Rectal smooth muscle tissue (tissue), 1 donor: ENCODE measurements around the gene CASTOR2.
"Not testable (repeated sequence)": the region's sequence is repeated elsewhere in the genome, so short reads cannot be mapped to it uniquely, and the experiment has no call there.

Experiments
- H3K27ac ChIP-seq: one replicate; pipeline ENCODE4 v1.7.0; 2013; ENCODE audit warnings: low read depth, low read length, inconsistent platforms
- H3K27me3 ChIP-seq: one replicate; pipeline ENCODE4 v1.7.0; 2013; ENCODE audit warnings: low read length; ENCODE audit not compliant: control insufficient read depth, insufficient read depth
- H3K36me3 ChIP-seq: one replicate; pipeline ENCODE4 v1.7.0; 2013; ENCODE audit warnings: low read length; ENCODE audit not compliant: control insufficient read depth, insufficient read depth
- H3K4me1 ChIP-seq: one replicate; pipeline ENCODE4 v1.7.0; 2013; ENCODE audit warnings: low read length; ENCODE audit not compliant: control insufficient read depth, insufficient read depth
- H3K4me3 ChIP-seq: one replicate; pipeline ENCODE4 v1.7.0; 2013; ENCODE audit warnings: low read length
- H3K9ac ChIP-seq: one replicate; pipeline ENCODE4 v1.7.0; 2013; ENCODE audit warnings: low read length

CASTOR2 gene

GRCh38 chr7:74964511-74965119 is at the start of gene CASTOR2:
Gene CASTOR2, plus strand, starts transcription at chr7:74964705. Its CDS starts 281 bp downstream, at chr7:74964986.
- H3K36me3 ChIP-seq, H3K4me3 ChIP-seq, H3K9ac ChIP-seq, H3K4me1 ChIP-seq, H3K27me3 ChIP-seq, H3K27ac ChIP-seq: not testable (repeated sequence)

GRCh38 chr7:74922321-74922890 is 42.1 kb upstream of the CASTOR2 start:
- not testable (repeated sequence) for H3K9ac ChIP-seq, H3K27me3 ChIP-seq, H3K4me1 ChIP-seq, H3K27ac ChIP-seq, H3K36me3 ChIP-seq, H3K4me3 ChIP-seq

- not testable (repeated sequence) for H3K27me3 ChIP-seq, H3K4me1 ChIP-seq, H3K27ac ChIP-seq, H3K4me3 ChIP-seq, H3K9ac ChIP-seq, H3K36me3 ChIP-seq
Measured at GRCh38 chr7:74923644-74924043, 40.9 kb upstream of the CASTOR2 start.

- H3K36me3 ChIP-seq, H3K9ac ChIP-seq, H3K4me1 ChIP-seq, H3K4me3 ChIP-seq, H3K27me3 ChIP-seq, H3K27ac ChIP-seq: not testable (repeated sequence)
Measured at GRCh38 chr7:74926968-74927367, 37.5 kb upstream of the CASTOR2 start.

- H3K4me1 ChIP-seq, H3K36me3 ChIP-seq, H3K9ac ChIP-seq, H3K27me3 ChIP-seq, H3K4me3 ChIP-seq, H3K27ac ChIP-seq: not testable (repeated sequence)
Measured at GRCh38 chr7:74931563-74932328, 32.8 kb upstream of the CASTOR2 start.

DNA sequence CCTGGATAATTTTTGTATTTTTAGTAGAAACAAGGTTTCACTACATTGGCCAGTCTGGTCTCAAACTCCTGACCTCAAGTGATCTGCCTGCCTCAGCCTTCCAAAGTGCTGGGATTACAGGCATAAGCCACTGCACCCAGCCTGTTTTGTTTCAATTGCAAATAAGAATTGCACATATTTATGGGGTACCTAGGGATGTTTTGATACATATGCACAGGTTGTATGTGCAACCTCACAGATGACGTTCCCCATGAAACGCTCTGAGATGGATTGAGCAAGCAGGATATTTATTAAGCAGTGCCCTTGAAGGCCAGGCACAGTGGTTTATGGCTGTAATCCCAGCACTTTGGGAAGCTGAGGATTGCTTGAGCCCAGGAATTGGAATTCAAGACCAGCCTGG is 25.1 kb upstream of the CASTOR2 start:
- not testable (repeated sequence) for H3K4me3 ChIP-seq, H3K9ac ChIP-seq, H3K4me1 ChIP-seq

GRCh38 chr7:74941302-74942069 is 23.0 kb upstream of the CASTOR2 start:
- H3K4me3 ChIP-seq, H3K4me1 ChIP-seq, H3K9ac ChIP-seq, H3K27ac ChIP-seq, H3K27me3 ChIP-seq, H3K36me3 ChIP-seq: not testable (repeated sequence)

More for the DNA sequence above, 25.1 kb upstream of the CASTOR2 start:
- not testable (repeated sequence) for H3K27me3 ChIP-seq, H3K27ac ChIP-seq, H3K36me3 ChIP-seq

DNA sequence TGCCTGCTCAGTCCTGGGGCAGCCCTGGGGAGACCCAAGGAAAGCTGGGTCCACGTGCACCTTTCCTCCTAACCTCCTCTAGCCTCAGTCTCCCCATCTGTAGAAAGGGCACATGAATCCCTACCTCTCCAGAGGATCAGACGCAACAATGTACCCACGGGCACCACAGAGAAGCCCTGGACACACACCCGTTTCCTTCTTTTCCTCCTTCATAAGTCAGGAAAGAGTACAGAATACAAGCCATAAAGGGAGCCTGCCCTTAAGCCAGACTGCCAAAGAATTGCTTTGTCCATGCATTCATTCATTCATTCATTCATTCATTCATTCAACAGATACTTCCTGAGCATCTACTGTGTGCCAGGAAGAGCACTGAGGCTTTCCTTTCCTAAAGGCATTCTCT is 20.6 kb upstream of the CASTOR2 start:
- H3K9ac ChIP-seq, H3K4me3 ChIP-seq, H3K36me3 ChIP-seq, H3K27ac ChIP-seq, H3K4me1 ChIP-seq, H3K27me3 ChIP-seq: not testable (repeated sequence)

GRCh38 chr7:74947741-74948140 is 16.8 kb upstream of the CASTOR2 start:
- not testable (repeated sequence) for H3K27ac ChIP-seq, H3K4me3 ChIP-seq, H3K4me1 ChIP-seq, H3K27me3 ChIP-seq, H3K36me3 ChIP-seq, H3K9ac ChIP-seq

DNA sequence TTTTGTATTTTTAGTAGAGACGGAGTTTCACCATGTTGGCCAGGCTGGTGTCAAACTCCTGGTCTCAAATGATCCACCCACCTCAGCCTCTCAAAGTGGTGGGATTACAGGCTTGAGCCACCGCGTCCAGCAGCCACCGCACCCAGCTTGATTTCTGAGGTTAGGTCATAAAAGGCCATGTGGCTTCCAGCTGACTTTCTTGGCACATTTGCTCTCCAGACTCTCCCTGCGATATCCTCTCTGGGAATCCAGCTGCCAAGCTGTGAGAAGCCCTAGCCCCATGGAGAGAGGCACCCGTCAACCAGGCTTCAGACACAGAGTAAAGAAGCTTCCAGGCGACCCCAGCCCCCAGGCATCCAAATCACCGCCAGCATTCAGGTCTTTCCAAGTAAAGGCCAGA is 10.7 kb upstream of the CASTOR2 start:
- H3K27me3 ChIP-seq, H3K27ac ChIP-seq, H3K4me3 ChIP-seq, H3K4me1 ChIP-seq, H3K36me3 ChIP-seq, H3K9ac ChIP-seq: not testable (repeated sequence)

GRCh38 chr7:74958328-74958727 is 6.2 kb upstream of the CASTOR2 start:
- not testable (repeated sequence) for H3K9ac ChIP-seq, H3K27me3 ChIP-seq, H3K36me3 ChIP-seq, H3K27ac ChIP-seq, H3K4me1 ChIP-seq, H3K4me3 ChIP-seq

- not testable (repeated sequence) for H3K4me3 ChIP-seq, H3K4me1 ChIP-seq, H3K36me3 ChIP-seq, H3K9ac ChIP-seq, H3K27me3 ChIP-seq, H3K27ac ChIP-seq
Measured at GRCh38 chr7:74963704-74964510, 598 bp upstream of the CASTOR2 start.
